WTC11 (cell line): Measurements from ENCODE around the gene GRIA4. TPM values are rescaled to one million over a fixed set of nuclear protein-coding genes. Genes with fewer than 3 reads are reported as not detected.

ENCODE experiments used
- ATAC-seq: fragments of 200-7000 bp; cut with Tn5 transposase; 2 replicates; pipeline ENCODE4 v1.10.0; 2021; ENCODE audit warnings: mild to moderate bottlenecking, moderate library complexity
- CTCF ChIA-PET: fragments of 300-600 bp; sonication (Branson Sonifier 250); formaldehyde crosslinking; loops from one replicate; lab custom pipeline; 2021; ENCODE audit warnings: antibody characterized with exemption; lab: Charles Lee
- POLR2A ChIA-PET: fragments of 350-600 bp; sonication (Branson Sonifier 250); formaldehyde crosslinking; loops from one replicate; lab custom pipeline; 2021; ENCODE audit warnings: antibody characterized with exemption; lab: Charles Lee
- DNase-seq: peaks from one replicate; pipeline ENCODE4 v3.0.0; 2021; ENCODE audit warnings: low spot score
- H3K27ac Mint-ChIP-seq: 2 replicates; pipeline ENCODE4 v1.8.0; 2021; ENCODE audit warnings: mixed read lengths
- H3K27me3 Mint-ChIP-seq: 2 replicates; pipeline ENCODE4 v1.8.0; 2021; ENCODE audit warnings: low read depth, mild to moderate bottlenecking, moderate library complexity, mixed read lengths
- H3K36me3 Mint-ChIP-seq: 2 replicates; pipeline ENCODE4 v1.8.0; 2021; ENCODE audit warnings: mixed read lengths
- H3K4me1 Mint-ChIP-seq: 2 replicates; pipeline ENCODE4 v1.8.0; 2022; ENCODE audit warnings: mixed read lengths
- H3K4me3 Mint-ChIP-seq: 2 replicates; pipeline ENCODE4 v1.8.0; 2021; ENCODE audit warnings: mild to moderate bottlenecking, moderate library complexity, mixed read lengths
- H3K9me3 Mint-ChIP-seq: 2 replicates; pipeline ENCODE4 v1.8.0; 2021; ENCODE audit warnings: mixed read lengths
- CREM ChIP-seq: sonication (generic); formaldehyde crosslinking; IDR thresholded peaks from 2 replicates; pipeline ENCODE4 v1.8.1; 2022; ENCODE audit warnings: mild to moderate bottlenecking, missing genetic modification reagents, moderate library complexity
- CTCF ChIP-seq: fragments of 200-600 bp; IDR thresholded peaks from 2 replicates; pipeline ENCODE4 v1.8.0; 2022; ENCODE audit warnings: antibody characterized with exemption
- ELF4 ChIP-seq: sonication (generic); formaldehyde crosslinking; IDR thresholded peaks from 2 replicates; pipeline ENCODE4 v1.8.1; 2022; ENCODE audit warnings: low read depth, mild to moderate bottlenecking, moderate library complexity, missing genetic modification reagents
- FOXP1 ChIP-seq: sonication (generic); formaldehyde crosslinking; IDR thresholded peaks from 2 replicates; pipeline ENCODE4 v1.8.0; 2022; ENCODE audit warnings: missing genetic modification reagents, mild to moderate bottlenecking, moderate library complexity, borderline replicate concordance
- HMGA2 ChIP-seq: fragments of 250-450 bp; sonication (Bioruptor Pico); IDR thresholded peaks from 2 replicates; pipeline ENCODE4 v1.4.0; 2021; ENCODE audit warnings: mild to moderate bottlenecking, moderate library complexity
- JAZF1 ChIP-seq: fragments of 250-450 bp; sonication (Bioruptor Pico); IDR thresholded peaks from 2 replicates; pipeline ENCODE4 v1.9.0; 2021; ENCODE audit warnings: moderate library complexity, mild to moderate bottlenecking, inconsistent platforms
- MXD4 ChIP-seq: fragments of 250-450 bp; sonication (Bioruptor Pico); IDR thresholded peaks from 2 replicates; pipeline ENCODE4 v1.8.0; 2021; ENCODE audit warnings: mild to moderate bottlenecking, moderate library complexity, borderline replicate concordance
- MYBL2 ChIP-seq: sonication (generic); formaldehyde crosslinking; IDR thresholded peaks from 2 replicates; pipeline ENCODE4 v1.8.1; 2023; ENCODE audit warnings: mild to moderate bottlenecking, moderate library complexity, missing genetic modification reagents
- NFATC4 ChIP-seq: fragments of 250-450 bp; sonication (Bioruptor Pico); IDR thresholded peaks from 2 replicates; pipeline ENCODE4 v1.9.0; 2021; ENCODE audit warnings: mild to moderate bottlenecking
- NR1H2 ChIP-seq: sonication (generic); formaldehyde crosslinking; IDR thresholded peaks from 2 replicates; pipeline ENCODE4 v1.9.0; 2021; ENCODE audit warnings: mild to moderate bottlenecking, moderate library complexity, missing genetic modification reagents
- RORB ChIP-seq: fragments of 250-450 bp; sonication (Bioruptor Pico); IDR thresholded peaks from 2 replicates; pipeline ENCODE4 v1.9.0; 2021; ENCODE audit warnings: mild to moderate bottlenecking
- SMAD3 ChIP-seq: sonication (generic); formaldehyde crosslinking; IDR thresholded peaks from 2 replicates; pipeline ENCODE4 v1.8.0; 2022; ENCODE audit warnings: missing genetic modification reagents, mild to moderate bottlenecking, borderline replicate concordance
- SP1 ChIP-seq: sonication (generic); formaldehyde crosslinking; conservative IDR thresholded peaks from 2 replicates; pipeline ENCODE4 v1.8.1; 2022; ENCODE audit warnings: missing genetic modification reagents
- TP53 ChIP-seq: sonication (generic); formaldehyde crosslinking; IDR thresholded peaks from 2 replicates; pipeline ENCODE4 v1.8.1; 2023; ENCODE audit warnings: mild to moderate bottlenecking, missing genetic modification reagents
- ZNF138 ChIP-seq: sonication (generic); formaldehyde crosslinking; conservative IDR thresholded peaks from 2 replicates; pipeline ENCODE4 v1.8.1; 2022; ENCODE audit warnings: mild to moderate bottlenecking, moderate library complexity, missing genetic modification reagents
- ZNF232 ChIP-seq: sonication (generic); formaldehyde crosslinking; IDR thresholded peaks from 2 replicates; pipeline ENCODE4 v1.8.0; 2022; ENCODE audit warnings: mild to moderate bottlenecking, missing genetic modification reagents
- ZNF423 ChIP-seq: fragments of 250-450 bp; sonication (Bioruptor Pico); IDR thresholded peaks from 2 replicates; pipeline ENCODE4 v2.1.2; 2022; ENCODE audit warnings: mild to moderate bottlenecking, moderate library complexity
- total RNA-seq: library from RNA; stranded (reverse); gene quantifications from 3 replicates; pipeline ENCODE4 v1.2.3, GENCODE V29; 2021
- TF ChIP-seq, protein P1 (sequence below): fragments of 250-450 bp; sonication (Bioruptor Pico); IDR thresholded peaks from 2 replicates; pipeline ENCODE4 v1.9.0; 2021; ENCODE audit warnings: mild to moderate bottlenecking
- TF ChIP-seq, protein P2 (sequence below): sonication (generic); formaldehyde crosslinking; IDR thresholded peaks from 2 replicates; pipeline ENCODE4 v1.8.0; 2023; ENCODE audit warnings: mild to moderate bottlenecking, missing genetic modification reagents
- TF ChIP-seq, protein P3 (sequence below): sonication (generic); formaldehyde crosslinking; IDR thresholded peaks from 2 replicates; pipeline ENCODE4 v1.8.0; 2022; ENCODE audit warnings: mild to moderate bottlenecking, missing genetic modification reagents
- TF ChIP-seq, protein P4 (sequence below): sonication (generic); formaldehyde crosslinking; IDR thresholded peaks from 2 replicates; pipeline ENCODE4 v1.8.1; 2023; ENCODE audit warnings: mild to moderate bottlenecking, missing genetic modification reagents
- TF ChIP-seq, protein P5 (sequence below): sonication (generic); formaldehyde crosslinking; IDR thresholded peaks from 2 replicates; pipeline ENCODE4 v1.8.0; 2023; ENCODE audit warnings: missing genetic modification reagents

The GRIA4 gene
- total RNA-seq, 1 experiment from 2014 or later: 11.4 TPM

- TF ChIP-seq, protein P1, sequence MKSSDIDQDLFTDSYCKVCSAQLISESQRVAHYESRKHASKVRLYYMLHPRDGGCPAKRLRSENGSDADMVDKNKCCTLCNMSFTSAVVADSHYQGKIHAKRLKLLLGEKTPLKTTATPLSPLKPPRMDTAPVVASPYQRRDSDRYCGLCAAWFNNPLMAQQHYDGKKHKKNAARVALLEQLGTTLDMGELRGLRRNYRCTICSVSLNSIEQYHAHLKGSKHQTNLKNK (CRISPR knock-in tag): no peak
- TF ChIP-seq CTCF (no peak), HMGA2 (CRISPR knock-in tag) (no peak), ELF4 (no peak), TP53 (CRISPR knock-in tag) (no peak), ZNF423 (CRISPR knock-in tag) (no peak), NFATC4 (no peak), RORB (no peak), NR1H2 (no peak)
- TF ChIP-seq, all 79 proteins: peak for 0
These were observed 189.4 kb downstream of the GRIA4 start (continued) for GRCh38 chr11:105799263-105799662.

DNA sequence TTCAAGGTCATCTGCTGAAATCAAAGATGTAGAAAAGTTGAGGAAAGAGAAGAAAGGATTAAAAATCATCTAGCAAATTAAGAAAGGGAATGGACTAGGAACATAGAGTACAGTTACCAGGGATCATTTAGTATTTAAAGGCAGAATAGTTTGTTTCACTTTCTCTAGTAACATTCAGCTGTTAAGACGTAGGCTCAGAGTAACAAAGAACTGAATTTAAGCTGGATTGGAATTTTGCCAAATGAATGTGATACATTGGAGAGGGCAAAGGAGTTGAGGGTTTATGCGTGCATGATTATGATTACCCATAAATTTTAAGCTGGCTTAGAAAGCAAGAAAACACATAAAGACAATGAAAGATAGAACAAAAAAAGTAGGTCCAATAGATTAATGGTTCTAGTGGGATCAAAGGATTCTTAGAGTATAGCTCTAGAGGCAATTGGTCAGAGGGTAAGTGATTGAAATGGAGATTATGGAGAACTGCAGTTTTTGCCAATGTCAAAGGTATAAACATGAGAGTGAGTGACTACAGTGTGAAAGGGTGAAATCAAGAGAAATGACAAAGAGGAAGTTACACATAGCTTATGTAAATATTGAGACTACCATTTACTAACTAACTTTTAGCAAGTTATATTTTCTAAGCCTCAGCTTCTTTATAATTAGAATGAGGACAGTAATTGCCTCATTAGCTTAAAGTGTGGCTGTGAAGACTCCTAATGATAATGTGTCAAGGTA lies 190.0 kb downstream of the GRIA4 start:
- no peak for ATAC-seq
- Mint-ChIP-seq H3K4me1 (no peaks in the 10 kb centered on the region), H3K27me3 (no peaks in the 10 kb centered on the region), H3K36me3 (no peaks in the 10 kb centered on the region), H3K9me3 (no peaks in the 10 kb centered on the region), H3K4me3 (no peak overlapping the region), H3K27ac (no peak overlapping the region)
- POLR2A ChIA-PET: no interaction called here
- CTCF ChIA-PET: no interaction called here
- no peak for DNase-seq
- no peak for TF ChIP-seq SMAD3 (CRISPR knock-in tag)
- TF ChIP-seq MYBL2 (CRISPR knock-in tag): no peak
- TF ChIP-seq, protein P2, sequence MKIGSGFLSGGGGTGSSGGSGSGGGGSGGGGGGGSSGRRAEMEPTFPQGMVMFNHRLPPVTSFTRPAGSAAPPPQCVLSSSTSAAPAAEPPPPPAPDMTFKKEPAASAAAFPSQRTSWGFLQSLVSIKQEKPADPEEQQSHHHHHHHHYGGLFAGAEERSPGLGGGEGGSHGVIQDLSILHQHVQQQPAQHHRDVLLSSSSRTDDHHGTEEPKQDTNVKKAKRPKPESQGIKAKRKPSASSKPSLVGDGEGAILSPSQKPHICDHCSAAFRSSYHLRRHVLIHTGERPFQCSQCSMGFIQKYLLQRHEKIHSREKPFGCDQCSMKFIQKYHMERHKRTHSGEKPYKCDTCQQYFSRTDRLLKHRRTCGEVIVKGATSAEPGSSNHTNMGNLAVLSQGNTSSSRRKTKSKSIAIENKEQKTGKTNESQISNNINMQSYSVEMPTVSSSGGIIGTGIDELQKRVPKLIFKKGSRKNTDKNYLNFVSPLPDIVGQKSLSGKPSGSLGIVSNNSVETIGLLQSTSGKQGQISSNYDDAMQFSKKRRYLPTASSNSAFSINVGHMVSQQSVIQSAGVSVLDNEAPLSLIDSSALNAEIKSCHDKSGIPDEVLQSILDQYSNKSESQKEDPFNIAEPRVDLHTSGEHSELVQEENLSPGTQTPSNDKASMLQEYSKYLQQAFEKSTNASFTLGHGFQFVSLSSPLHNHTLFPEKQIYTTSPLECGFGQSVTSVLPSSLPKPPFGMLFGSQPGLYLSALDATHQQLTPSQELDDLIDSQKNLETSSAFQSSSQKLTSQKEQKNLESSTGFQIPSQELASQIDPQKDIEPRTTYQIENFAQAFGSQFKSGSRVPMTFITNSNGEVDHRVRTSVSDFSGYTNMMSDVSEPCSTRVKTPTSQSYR: no peak
- TF ChIP-seq FOXP1: no peak
- no peak for TF ChIP-seq CREM (CRISPR knock-in tag)
- TF ChIP-seq, protein P3, sequence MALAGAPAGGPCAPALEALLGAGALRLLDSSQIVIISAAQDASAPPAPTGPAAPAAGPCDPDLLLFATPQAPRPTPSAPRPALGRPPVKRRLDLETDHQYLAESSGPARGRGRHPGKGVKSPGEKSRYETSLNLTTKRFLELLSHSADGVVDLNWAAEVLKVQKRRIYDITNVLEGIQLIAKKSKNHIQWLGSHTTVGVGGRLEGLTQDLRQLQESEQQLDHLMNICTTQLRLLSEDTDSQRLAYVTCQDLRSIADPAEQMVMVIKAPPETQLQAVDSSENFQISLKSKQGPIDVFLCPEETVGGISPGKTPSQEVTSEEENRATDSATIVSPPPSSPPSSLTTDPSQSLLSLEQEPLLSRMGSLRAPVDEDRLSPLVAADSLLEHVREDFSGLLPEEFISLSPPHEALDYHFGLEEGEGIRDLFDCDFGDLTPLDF (CRISPR knock-in tag): no peak
- no peak for TF ChIP-seq SP1

DNA sequence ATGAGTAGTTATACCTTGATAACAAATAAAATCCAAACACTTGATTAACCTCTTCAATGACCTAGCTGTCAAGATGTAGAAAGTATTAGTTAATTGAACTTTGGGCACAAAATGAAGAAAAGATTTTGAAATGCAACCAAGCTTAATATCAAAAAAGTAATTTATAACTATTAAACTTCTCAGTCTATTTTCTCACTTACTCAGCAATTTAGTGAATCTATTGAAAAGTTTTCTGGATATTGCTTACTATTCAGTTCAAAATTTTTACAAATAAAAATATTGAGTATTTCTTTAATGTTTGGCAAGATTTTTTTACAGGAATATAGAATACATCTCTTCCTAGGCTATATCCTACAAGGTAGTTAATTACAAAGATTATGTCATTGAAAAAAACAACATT lies 192.5 kb downstream of the GRIA4 start:
- ChIA-PET CTCF (no interaction called here), POLR2A (no interaction called here)
- no peak for DNase-seq
- Mint-ChIP-seq H3K4me3 (no peak overlapping the region), H3K27me3 (no peaks in the 10 kb centered on the region), H3K27ac (no peak overlapping the region), H3K36me3 (no peaks in the 10 kb centered on the region), H3K4me1 (0 out of 2 replicates have a peak, but pooled peaks cover 2% of the 10 kb centered on the region), H3K9me3 (no peaks in the 10 kb centered on the region)
- no peak for ATAC-seq
- TF ChIP-seq, protein P1 (CRISPR knock-in tag): no peak
- TF ChIP-seq, protein P4, sequence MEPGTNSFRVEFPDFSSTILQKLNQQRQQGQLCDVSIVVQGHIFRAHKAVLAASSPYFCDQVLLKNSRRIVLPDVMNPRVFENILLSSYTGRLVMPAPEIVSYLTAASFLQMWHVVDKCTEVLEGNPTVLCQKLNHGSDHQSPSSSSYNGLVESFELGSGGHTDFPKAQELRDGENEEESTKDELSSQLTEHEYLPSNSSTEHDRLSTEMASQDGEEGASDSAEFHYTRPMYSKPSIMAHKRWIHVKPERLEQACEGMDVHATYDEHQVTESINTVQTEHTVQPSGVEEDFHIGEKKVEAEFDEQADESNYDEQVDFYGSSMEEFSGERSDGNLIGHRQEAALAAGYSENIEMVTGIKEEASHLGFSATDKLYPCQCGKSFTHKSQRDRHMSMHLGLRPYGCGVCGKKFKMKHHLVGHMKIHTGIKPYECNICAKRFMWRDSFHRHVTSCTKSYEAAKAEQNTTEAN (CRISPR knock-in tag): no peak
- TF ChIP-seq JAZF1 (CRISPR knock-in tag): no peak
- TF ChIP-seq, protein P2: no peak
- TF ChIP-seq, protein P5, sequence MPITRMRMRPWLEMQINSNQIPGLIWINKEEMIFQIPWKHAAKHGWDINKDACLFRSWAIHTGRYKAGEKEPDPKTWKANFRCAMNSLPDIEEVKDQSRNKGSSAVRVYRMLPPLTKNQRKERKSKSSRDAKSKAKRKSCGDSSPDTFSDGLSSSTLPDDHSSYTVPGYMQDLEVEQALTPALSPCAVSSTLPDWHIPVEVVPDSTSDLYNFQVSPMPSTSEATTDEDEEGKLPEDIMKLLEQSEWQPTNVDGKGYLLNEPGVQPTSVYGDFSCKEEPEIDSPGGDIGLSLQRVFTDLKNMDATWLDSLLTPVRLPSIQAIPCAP (CRISPR knock-in tag): no peak
- TF ChIP-seq MXD4 (CRISPR knock-in tag): no peak
- no peak for TF ChIP-seq ZNF138 (CRISPR knock-in tag)
- TF ChIP-seq ZNF232: no peak
- TF ChIP-seq FOXP1: no peak
